ENCODE results near the gene PLCL1.

The PLCL1 gene

DNA sequence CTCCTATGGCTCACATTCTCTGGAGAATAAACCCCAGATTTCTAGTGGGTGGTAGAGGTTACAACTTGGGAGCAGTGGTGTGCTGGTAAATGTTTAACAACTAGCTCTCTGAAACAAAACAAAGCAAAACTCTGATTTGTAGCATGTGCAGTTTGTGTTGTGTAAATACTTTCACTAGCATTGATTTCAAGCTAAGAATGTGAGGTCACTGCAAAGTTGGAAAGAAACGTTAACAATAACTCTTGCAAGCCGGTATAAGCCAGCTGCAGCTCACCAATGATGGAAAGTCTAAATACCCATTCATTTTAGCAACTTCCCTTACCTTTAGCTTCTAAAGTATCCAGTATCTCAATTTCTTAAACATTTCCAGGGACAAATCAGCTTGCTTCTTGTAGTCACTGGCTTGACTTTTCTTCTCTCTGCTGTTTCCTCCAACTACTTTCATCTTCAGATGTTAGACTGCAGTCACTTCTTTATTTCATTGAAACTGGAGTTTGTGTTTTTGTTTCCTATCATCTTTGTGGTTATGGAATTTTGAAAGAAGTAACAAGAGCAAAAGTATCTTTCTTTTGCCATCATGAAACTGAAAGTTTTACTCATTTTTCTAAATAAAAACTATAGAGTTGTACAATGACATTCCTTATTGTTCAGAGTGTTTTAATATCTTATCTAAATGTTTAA lies 140.2 kb downstream of the PLCL1 start:
- Histone ChIP-seq H3K9ac (no peak overlapping the region), H3K4me1 (ENCODE audit: low read depth, poor library complexity, severe bottlenecking) (peaks cover 8% of the 10 kb centered on the region), H2AFZ (ENCODE audit: low read depth) (no peak overlapping the region), H3K4me3 (IDR thresholded peaks at IDR 0.05; ENCODE audit: insufficient read depth, low read depth, low read length) (no peak overlapping the region), H3K27ac (no peak overlapping the region), H3K36me3 (ENCODE audit: insufficient read depth) (no peaks in the 10 kb centered on the region), H3K27me3 (ENCODE audit: insufficient read depth, low read depth) (no peaks in the 10 kb centered on the region), H3K4me2 (no peak overlapping the region), H4K20me1 (ENCODE audit: insufficient read depth) (no peaks in the 10 kb centered on the region), H3K79me2 (ENCODE audit: insufficient read depth, low read depth) (no peaks in the 10 kb centered on the region)
- no peak for TF ChIP-seq CTCF (conservative IDR thresholded peaks at IDR 0.05; ENCODE audit: low read depth, low read length)

DNA sequence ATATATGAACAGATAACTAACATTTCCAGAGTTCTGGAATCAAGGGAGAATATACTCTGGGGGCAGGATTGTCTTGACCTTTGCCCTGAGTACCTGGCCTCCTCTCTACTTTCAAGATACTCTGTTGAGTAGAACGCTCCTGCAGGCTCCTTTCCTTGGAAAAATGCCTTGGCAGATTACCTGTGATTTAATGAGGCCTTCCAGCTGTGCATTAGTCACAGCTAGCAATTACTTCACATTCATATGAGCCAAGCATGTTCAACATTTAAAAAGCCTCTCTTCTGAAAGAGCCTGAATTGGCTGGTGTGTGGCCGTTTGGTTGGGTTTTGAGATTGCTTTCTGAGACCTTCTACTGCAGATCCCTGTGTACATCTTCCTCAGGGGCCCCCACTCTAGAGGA lies 142.2 kb downstream of the PLCL1 start:
- Histone ChIP-seq H3K4me2 (no peak overlapping the region), H3K79me2 (ENCODE audit: insufficient read depth, low read depth) (no peaks in the 10 kb centered on the region), H3K4me3 (IDR thresholded peaks at IDR 0.05; ENCODE audit: insufficient read depth, low read depth, low read length) (no peak overlapping the region), H3K27ac (no peak overlapping the region), H3K9ac (no peak overlapping the region), H3K27me3 (ENCODE audit: insufficient read depth, low read depth) (no peaks in the 10 kb centered on the region), H3K36me3 (ENCODE audit: insufficient read depth) (no peaks in the 10 kb centered on the region), H4K20me1 (ENCODE audit: insufficient read depth) (no peaks in the 10 kb centered on the region), H3K4me1 (ENCODE audit: low read depth, poor library complexity, severe bottlenecking) (peaks cover 8% of the 10 kb centered on the region), H2AFZ (ENCODE audit: low read depth) (no peak overlapping the region)
- no peak for TF ChIP-seq CTCF (conservative IDR thresholded peaks at IDR 0.05; ENCODE audit: low read depth, low read length)

DNA sequence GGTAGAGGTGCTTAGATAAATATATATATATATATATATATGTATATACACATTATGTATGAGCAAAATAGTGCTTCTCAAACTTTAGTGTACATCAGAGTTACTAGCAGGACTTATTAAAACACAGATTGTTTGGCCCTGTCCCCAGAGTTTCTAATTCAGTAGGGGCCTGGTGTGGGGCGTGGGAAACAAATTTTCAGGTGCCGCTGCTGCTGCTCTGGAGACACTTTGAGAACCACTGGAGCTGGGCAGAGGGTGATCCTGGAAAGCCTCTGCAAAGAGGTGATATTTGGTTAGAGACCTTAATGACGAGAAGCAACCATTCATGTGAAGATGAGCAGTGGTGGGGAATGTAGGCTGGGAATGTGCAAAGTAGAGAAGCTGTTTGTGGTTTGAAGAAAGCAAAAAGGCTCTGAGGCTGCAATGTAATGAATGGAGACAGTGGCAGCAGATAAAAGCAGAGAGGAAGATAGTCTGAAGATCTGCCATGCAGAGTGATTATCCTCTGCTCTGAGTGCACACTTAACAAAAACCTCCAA lies 142.9 kb downstream of the PLCL1 start:
- Histone ChIP-seq H4K20me1 (ENCODE audit: insufficient read depth) (no peaks in the 10 kb centered on the region), H3K9ac (no peak overlapping the region), H3K27ac (no peak overlapping the region), H3K4me1 (ENCODE audit: low read depth, poor library complexity, severe bottlenecking) (peaks cover 8% of the 10 kb centered on the region), H3K36me3 (ENCODE audit: insufficient read depth) (no peaks in the 10 kb centered on the region), H3K4me3 (IDR thresholded peaks at IDR 0.05; ENCODE audit: insufficient read depth, low read depth, low read length) (no peak overlapping the region), H3K79me2 (ENCODE audit: insufficient read depth, low read depth) (no peaks in the 10 kb centered on the region), H3K27me3 (ENCODE audit: insufficient read depth, low read depth) (no peaks in the 10 kb centered on the region), H3K4me2 (no peak overlapping the region), H2AFZ (ENCODE audit: low read depth) (no peak overlapping the region)
- TF ChIP-seq CTCF (conservative IDR thresholded peaks at IDR 0.05; ENCODE audit: low read depth, low read length), result no peak

DNA sequence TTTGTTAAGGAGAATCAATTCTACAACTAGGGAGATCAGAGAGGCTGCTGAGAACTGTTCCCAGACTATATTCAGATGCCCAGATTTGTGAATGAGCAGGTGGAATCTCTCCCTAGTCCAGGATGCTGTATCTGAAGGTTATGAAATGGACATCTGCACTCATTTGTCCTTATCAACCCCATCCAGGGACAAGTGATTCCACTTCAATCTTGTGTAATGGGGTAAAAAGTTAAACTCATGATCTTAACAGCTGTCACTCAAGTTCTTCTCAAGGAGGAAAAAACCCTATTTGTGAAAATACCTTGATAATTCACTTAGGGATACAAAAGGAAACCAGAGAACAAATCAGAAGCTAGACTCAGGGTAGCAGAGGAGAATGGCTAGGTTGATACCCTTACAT lies 144.8 kb downstream of the PLCL1 start:
- H4K20me1 ChIP-seq (ENCODE audit: insufficient read depth), result no peaks in the 10 kb centered on the region
- no peaks in the 10 kb centered on the region for H3K79me2 ChIP-seq (ENCODE audit: insufficient read depth, low read depth)
- no peak overlapping the region for H3K4me3 ChIP-seq (IDR thresholded peaks at IDR 0.05; ENCODE audit: insufficient read depth, low read depth, low read length)
- H3K9ac ChIP-seq, result no peak overlapping the region
- no peak overlapping the region for H2AFZ ChIP-seq (ENCODE audit: low read depth)
- H3K27ac ChIP-seq, result no peak overlapping the region
- H3K4me2 ChIP-seq, result no peak overlapping the region
- TF ChIP-seq CTCF (conservative IDR thresholded peaks at IDR 0.05; ENCODE audit: low read depth, low read length), result no peak
- no peaks in the 10 kb centered on the region for H3K27me3 ChIP-seq (ENCODE audit: insufficient read depth, low read depth)
- H3K36me3 ChIP-seq (ENCODE audit: insufficient read depth), result no peaks in the 10 kb centered on the region
- peaks cover 8% of the 10 kb centered on the region for H3K4me1 ChIP-seq (ENCODE audit: low read depth, poor library complexity, severe bottlenecking)

Measured in KMS-11 (cell line).